NCI-H1436 treated with DMSO at 0.1 percent for 48 hours (cell line): ENCODE results near the gene CDKAL1.
A peak's percentile ranks its signal among the peaks of the same experiment; 100 is the strongest.

Source experiments
- DNase-seq: peaks from one replicate; lab custom pipeline; 2025; lab: John Stamatoyannopoulos, UW

The CDKAL1 gene

DNA sequence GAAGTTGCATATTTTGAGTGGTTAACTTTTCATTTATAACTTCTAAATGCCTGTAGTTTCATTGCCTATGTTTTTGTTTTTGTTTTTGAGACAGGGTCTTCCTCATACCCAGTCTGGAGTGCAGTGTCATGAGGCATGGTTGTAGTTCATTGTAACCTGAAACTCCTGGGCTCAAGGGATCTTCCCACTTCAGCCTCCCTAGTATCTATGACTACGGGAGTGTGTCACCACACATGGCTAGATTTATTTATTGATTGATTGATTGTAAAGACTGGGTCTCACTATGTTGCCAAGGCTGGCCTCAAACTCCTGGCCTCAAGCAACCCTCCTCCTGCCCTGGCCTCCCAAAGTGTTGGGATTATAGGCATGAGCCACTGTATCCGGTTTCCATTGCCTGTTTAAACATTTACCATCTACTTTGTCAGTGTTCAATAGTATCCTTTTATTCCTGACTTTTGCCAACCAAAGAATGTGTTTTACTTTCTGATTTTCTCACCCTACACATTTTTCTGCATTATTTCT lies 144.6 kb downstream of the CDKAL1 start:
- DNase-seq, result no peak

DNA sequence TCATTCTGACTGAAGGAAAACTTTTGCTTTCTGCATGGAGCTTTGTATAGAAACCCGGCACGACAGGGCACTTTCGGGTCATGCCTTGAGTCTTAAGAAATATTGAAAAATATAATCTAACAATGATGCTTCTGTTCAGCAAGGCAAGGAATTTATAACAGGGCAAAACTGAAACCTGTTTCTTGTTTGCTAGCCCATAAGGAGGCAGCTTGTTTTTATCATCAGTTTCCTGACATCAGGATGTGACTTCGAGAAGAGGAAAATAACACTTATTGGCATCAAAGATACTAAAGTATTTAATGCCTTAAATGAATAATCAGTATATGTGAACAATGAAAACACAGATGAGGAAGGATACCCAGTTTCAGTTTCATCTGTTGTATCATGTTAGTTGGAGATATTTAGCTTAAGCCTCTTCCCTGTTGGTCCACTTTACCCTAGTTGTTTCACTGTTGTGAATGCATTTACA lies 146.5 kb downstream of the CDKAL1 start:
- no peak for DNase-seq

GRCh38 chr6:20681243-20681684 lies 147.0 kb downstream of the CDKAL1 start:
- DNase-seq, result no peak

DNA sequence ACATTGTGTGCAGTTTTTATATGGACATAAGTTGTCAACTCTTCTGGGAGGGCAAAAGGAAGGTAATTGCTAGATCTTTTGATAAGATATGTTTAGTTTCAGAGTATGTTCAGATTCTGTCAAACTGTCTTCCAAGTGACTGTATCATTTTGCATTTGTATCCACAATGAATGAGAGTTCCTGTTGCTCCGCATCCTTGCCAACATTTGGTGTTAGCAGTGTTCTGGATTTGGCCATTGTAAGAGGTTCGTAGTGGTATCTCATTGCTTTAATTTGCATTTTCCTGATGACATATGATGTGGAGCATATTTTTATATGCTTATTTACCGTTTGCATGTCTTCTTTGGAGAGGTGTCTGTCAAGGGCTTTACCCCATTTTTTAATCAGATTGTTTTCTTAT lies 150.2 kb downstream of the CDKAL1 start:
- no peak for DNase-seq

- peak; percentile 89 for DNase-seq
These were observed 151.9 kb downstream of the CDKAL1 start for GRCh38 chr6:20686142-20686541.

DNA sequence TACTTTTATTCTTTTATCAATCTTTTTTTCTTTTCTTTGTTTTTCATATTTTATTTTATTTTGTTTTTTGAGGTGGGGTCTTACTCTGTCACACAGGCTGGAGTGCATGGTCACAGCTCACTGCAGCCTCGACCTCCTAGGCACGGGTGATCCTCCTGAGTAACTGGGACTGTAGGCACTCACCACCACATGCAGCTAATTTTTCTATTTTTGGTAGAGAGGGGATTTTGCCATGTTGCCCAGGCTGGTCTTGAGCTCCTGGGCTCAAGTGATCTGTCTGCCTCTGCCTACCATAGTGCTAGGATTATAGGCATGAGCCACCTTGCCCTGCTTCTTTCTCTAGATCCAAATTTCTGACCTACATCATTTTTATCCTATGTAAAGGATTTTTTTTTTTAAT lies 153.2 kb downstream of the CDKAL1 start:
- no peak for DNase-seq

DNA sequence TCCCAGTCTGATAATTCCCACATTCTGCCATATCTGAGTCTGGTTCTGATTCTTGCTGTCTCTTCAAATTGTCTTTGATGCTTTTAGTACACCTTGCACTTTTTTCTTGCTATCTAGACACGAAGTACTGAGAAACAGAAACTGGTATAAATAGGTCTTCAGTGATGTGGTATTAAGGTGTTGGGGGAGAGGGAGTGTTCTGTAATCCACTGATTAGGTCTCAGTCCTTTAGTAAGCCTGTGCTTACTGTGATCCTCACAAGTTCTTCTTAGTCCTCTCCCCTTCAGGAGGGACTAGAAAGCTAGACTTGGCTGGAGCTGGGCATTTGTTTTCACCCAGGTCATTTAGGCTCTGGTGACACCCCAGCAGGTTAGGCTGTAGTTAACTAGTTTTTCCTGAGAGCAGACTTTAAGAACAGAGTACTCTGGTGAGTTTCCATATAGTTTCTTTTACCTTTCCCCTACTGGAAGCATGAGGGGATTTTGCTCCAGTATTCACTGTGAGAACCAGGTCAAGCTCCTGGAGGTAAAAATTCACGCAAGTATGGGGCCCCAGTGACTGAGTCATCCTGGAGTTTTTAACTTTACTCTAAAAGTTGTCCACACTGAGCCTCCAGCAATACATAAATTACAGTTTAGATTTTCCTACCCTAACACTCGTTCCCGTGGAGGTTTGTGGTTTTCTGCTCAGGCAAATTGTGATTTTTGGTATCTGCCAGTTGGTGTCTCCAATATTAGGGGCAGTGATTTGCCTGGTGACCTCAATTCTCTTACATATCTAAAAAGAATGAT lies 154.6 kb downstream of the CDKAL1 start:
- DNase-seq, result no peak

GRCh38 chr6:20691185-20691584 lies 156.9 kb downstream of the CDKAL1 start:
- DNase-seq, result no peak

GRCh38 chr6:20692023-20692422 lies 157.8 kb downstream of the CDKAL1 start:
- no peak for DNase-seq

DNA sequence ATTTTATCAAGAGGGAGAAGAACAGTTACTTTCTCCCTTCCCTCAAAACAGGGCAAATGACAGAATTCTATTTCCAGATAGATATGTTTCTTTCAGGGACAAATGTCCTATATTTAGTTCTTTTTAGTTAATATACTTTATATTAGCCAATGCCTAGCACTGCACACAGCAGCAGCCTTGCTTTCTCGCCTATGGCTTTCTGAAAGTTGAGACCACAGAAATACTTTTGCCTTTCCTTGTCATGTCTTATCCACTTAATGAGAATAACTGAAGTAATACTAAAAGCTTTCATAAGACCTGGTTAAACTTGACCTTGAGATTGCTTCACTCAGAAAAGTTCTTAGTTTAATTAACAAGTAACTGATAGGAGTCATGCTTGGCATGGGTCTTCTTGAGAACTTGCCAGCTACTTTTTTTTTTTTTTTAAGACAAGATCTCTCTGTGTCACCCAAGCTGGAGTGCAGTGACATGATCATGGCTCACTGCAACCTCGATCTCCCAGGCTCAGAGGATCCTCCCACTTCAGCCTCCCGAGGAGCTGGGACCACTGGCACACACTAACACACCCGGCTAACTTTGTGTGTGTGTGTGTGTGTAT lies 159.3 kb downstream of the CDKAL1 start:
- DNase-seq, result no peak

- DNase-seq, result no peak
These were observed 162.4 kb downstream of the CDKAL1 start for GRCh38 chr6:20696676-20697075.

- no peak for DNase-seq
These were observed 164.4 kb downstream of the CDKAL1 start for GRCh38 chr6:20698675-20699074.

- peak; percentile 77 for DNase-seq
These were observed 165.1 kb downstream of the CDKAL1 start for GRCh38 chr6:20699402-20699801.

GRCh38 chr6:20700375-20700774 lies 166.1 kb downstream of the CDKAL1 start:
- DNase-seq, result no peak

DNA sequence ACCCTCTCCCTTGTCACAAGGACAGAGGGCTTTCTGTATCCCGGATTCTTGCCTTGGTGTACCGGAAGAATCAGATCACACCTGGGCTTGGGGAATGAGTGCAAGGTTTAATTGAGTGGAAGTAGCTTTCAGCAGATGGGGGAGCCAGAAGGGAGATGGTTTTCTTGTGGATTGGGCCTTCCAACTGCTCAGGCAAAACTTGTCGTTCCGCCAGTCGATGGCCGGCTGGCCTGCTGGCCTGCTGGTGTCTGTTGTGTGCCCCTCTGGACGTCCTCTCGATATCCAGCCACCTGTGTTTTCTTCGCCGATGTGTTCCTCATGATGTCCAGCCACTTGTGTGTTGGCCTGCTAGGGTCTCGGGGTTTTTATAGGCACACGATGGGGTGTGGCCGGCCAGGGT lies 168.1 kb downstream of the CDKAL1 start:
- DNase-seq, result no peak

DNA sequence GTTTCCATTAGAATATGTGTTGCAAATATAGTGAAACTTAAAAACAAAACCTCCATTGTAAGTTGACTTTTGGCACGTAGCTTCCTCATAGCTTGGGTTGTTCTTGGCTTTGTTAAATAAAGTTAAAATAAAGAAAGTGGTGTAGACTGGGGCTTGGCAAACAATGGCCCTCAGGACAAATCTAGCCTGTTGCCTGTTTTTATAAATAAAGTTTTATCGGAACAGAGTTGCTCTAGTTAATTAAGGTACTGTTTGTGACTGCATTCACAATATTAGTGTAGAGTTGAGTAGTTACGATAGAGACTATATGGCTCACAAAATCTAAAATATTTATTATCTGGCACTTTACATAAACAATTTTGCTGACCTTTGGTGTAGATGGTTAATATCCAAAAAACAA lies 168.8 kb downstream of the CDKAL1 start:
- DNase-seq, result no peak

DNA sequence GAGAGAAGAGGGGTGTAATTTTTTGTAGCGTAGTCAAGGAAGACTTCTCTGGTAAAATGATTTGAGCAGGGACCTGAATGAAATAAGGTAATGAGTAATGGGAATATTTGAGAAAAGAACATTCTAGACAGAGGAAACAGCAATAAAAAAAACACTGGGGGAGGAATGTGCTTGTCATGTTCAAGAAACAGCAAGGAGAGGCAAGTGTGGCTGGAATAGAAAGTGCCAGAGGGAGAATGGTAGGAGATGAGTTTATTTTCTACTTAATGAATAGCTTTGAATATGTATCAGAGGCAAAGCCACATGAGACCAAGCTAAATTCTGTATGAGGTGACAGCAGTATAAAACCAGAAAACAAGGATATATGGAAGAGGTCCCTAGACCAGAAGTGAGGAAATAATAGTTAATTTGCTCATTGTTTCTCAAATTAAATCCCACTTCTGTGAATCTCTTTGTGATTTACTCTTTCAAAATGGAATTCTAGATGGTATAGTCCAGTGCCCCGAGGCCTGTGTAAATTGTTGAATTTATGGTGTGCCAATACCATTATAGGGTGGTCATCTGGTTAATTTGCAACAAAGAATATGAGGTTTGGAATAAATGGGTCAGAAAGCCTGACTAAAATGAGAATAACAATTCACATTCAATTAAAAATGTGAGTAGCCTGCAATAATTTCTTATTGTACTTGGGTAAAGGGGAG lies 170.2 kb downstream of the CDKAL1 start:
- DNase-seq, result no peak

- no peak for DNase-seq
These were observed 171.5 kb downstream of the CDKAL1 start for GRCh38 chr6:20705741-20706140.

- peak; percentile 96 for DNase-seq
These were observed 172.1 kb downstream of the CDKAL1 start for GRCh38 chr6:20706238-20706938.

GRCh38 chr6:20706939-20707485 lies 172.8 kb downstream of the CDKAL1 start:
- peak; percentile 97 for DNase-seq

DNA sequence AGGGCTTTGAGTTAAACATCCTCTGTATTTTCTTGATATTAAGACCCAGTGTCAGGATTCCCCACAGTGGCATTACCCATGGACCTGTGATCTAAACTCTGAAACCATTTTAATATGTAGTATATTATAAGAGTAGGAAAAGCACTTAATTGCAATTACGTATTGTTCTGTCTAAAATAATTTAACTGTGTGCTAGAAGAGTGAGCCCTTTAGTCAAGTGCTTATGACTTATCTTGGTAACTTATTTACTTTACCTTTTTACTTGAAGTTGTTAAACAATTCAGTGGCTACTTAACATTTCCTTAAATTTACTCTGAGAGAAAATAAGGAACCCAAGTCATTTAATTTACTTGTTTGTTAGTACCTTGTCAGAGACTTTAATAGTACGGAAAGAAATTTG lies 173.6 kb downstream of the CDKAL1 start:
- DNase-seq, result no peak
